Left lobe of liver (tissue), 2 donors: ENCODE measurements around the gene SYNE2. TPM values are rescaled to one million over a fixed set of nuclear protein-coding genes. Genes with fewer than 3 reads are reported as not detected.

Source experiments
- ATAC-seq: fragments of 200-7000 bp; cut with Tn5 transposase; one replicate; pipeline ENCODE4 v1.9.1; 2020; ENCODE audit warnings: mild to moderate bottlenecking, moderate library complexity
- DNase-seq: peaks from one replicate; pipeline ENCODE4 v3.0.0-alpha.2; 2020; ENCODE audit warnings: low spot score
- total RNA-seq: library from RNA; stranded (reverse); gene quantifications from one replicate; pipeline ENCODE4 v1.2.1, GENCODE V29; 2021
- donor health status: DM: no; HTN: no; CAD: no; lungs with moderate emphysema.
- donor health status: DM: no; HTN: yes; CAD: no.

SYNE2 gene
- total RNA-seq, 1 donor from 2014 or later, result 46.8 TPM

DNA sequence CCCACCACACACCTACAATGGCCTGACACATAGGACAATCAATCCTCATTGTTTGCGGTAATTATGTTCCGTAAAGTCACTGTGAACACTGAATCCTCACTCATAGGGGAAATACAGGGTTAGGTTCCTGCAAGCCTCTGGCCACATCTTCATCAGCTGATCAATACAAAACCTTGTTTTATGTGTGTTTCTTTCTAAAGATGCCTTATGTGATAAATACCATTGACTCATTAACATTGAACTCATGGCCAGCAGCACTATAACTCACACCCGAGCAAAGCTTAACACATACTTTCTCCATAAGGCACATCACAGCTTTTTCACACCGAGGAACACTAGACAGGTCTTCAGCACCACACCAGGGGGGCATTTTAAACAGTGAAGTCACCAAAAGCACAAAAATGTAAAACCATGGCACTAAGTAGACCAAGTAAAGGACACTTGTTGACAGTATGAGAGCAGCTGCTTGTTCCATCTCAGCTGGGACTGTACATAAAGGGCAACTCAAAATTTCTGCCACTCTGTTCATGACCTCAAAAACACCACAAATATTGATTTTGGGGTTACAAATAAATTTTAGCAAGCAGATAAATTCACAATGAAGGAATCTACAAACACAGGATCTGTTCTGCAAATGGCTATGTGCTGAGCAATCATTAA, 380.9 kb downstream of the SYNE2 start:
- DNase-seq, result peak; percentile 7
- ATAC-seq, result no peak

DNA sequence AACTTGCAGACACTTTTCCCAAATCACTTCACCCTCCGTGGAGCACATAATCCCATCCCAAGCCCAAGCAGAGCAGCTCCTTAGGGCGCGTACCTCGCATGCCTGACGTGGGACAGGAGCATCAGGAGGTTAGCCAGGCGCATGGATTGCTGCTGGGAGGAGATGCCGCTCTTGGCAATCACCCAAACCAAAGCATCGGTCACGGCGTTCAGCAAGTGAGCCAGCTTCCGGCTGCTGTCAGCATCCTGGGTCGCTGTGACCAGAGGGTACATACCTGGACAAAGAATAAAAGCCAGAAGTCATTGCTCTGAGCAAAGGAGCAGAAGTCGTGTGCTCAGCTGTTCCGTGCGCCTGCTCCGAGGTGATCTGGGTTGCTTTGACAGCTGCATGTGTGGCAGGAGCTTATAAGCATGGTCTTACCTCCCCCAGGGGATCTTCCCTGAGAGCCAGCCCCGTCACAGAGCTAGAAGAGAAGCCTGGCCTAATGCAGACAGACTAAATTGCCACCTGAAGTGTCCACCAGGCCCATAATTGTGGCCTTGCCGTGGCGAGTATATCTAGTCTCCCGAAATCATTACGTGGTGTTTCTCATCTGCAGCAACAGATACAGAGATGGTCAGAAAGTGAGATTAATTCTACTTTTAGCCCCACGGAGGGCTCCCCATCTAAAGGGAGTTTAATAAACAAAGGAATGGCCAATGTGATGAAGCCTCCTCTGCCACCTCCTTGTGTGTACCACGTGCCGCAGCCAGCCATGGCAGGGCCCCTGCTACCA, 382.3 kb downstream of the SYNE2 start:
- DNase-seq (peak; percentile 19), ATAC-seq (peak; percentile 29)

DNA sequence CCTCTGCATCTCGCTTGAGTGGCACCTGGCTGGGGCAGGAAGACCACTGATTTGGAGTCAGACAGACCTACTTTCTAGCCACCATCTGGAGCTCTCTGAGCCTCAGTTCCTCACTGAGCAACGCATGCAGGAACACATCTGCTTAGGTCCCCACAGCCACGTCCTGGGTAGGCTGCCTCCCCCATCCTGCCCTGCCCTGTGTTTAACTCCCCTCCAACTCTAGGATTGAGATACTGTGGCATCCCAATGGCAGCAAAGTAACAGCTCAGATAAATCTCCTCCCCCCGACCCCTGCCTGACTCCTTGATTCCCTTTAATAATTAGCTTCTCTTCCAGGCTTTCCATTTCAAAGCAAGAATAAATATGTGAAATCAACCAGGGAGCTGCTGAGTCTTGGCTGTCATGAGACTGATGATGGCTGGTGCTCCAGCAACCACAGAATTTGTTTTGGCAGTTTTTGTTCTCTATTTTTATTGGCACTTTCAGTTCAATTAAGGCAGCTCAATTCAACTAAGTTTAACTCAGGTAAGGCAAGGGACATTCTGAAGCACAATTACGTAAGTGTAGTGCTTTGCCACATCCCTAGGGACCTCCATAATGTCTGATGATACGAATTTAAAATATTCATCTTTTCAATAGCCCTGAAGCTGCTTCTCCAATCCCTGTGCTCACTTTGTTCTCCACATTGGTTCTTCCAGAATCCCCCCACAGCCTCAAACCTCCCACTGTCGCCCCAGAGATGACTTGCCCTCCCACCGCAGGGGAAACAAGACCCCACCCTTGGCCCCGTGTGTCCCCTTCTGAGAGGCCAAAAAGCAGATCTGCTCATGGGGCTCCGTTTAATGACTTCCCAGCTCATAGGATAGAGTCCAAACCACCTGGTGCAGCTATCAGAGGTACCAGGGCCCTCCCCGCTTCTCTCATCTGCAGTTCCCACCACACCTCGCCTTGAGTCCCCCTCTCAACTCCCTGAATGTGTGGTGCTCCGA, 383.1 kb downstream of the SYNE2 start:
- DNase-seq (peak; percentile 26), ATAC-seq (no peak)

- no peak for ATAC-seq
- DNase-seq, result no peak
Measured at GRCh38 chr14:64238049-64238448, 385.2 kb downstream of the SYNE2 start.

- ATAC-seq (no peak), DNase-seq (no peak)
Measured at GRCh38 chr14:64238631-64239030, 385.8 kb downstream of the SYNE2 start.

DNA sequence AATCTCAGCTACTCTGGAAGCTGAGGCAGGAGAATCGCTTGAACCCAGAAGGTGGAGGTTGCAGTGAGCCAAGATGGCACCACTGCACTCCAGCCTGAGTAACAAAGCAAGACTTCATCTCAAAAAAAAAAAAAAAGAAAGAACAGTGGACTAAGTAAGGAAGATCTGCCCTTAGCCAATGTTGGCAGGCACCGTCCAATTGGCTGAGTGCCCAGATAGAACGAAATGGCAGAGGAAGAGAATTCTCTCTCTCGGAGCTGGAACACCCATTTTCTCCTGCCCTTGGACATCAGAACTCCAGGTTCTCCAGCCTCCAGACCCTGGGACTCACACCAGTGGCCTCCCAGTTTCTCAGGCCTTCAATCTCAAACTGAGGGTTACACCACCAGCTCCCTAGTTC, 391.5 kb downstream of the SYNE2 start:
- ATAC-seq, result peak; percentile 83
- peak; percentile 63 for DNase-seq

- DNase-seq, result no peak
- ATAC-seq, result no peak
Measured at GRCh38 chr14:64245491-64245890, 392.7 kb downstream of the SYNE2 start.

GRCh38 chr14:64246688-64247087, 393.9 kb downstream of the SYNE2 start:
- ATAC-seq (no peak), DNase-seq (no peak)

- DNase-seq (no peak), ATAC-seq (no peak)
Measured at GRCh38 chr14:64247195-64247594, 394.4 kb downstream of the SYNE2 start.

- ATAC-seq (no peak), DNase-seq (no peak)
Measured at GRCh38 chr14:64248689-64249088, 395.9 kb downstream of the SYNE2 start.

- no peak for DNase-seq
- ATAC-seq, result no peak
Measured at GRCh38 chr14:64249363-64249762, 396.6 kb downstream of the SYNE2 start.

DNA sequence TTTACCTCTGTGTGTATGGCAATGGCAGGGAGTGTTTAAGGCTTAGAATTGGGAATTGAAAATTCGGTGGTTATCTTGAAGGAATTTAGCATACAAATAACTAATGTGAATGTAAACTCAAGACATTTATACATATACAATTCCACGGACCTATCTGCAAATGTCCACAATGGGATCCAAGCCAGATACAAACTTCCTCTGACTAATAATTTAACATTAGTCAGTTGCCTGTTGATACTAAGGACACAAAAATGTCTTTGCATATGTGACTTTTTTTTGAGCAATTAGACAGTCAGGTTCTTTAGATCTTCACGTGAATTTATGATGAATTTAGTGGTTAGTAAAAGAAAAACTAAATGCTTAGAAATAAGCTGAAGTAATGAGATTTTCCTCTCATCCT, 400.9 kb downstream of the SYNE2 start:
- ATAC-seq (no peak), DNase-seq (no peak)

DNA sequence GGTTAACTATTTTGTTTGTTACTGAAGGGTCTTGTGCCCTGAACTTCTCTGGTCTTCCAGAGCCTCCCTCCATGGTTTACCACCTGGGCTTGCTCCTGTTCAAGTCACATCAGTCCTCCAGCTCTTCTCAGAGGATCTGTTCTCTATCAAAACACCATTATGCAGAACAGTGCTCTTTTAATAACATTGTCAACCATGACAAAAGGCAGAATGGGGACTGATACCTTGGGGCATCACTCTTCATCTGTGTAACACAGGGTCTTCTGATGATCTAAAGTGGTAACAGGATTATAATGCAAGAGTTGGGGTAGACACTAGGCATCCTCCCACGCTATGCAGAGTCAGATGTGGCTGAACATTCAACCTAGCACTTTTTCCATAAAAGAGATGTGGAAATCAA, 403.0 kb downstream of the SYNE2 start:
- ATAC-seq (no peak), DNase-seq (no peak)

- no peak for ATAC-seq
Measured at GRCh38 chr14:64260418-64260817, 407.6 kb downstream of the SYNE2 start.

GRCh38 chr14:64265222-64265621, 412.4 kb downstream of the SYNE2 start:
- no peak for DNase-seq
- ATAC-seq, result no peak

More at GRCh38 chr14:64260418-64260817, 407.6 kb downstream of the SYNE2 start:
- DNase-seq, result no peak

DNA sequence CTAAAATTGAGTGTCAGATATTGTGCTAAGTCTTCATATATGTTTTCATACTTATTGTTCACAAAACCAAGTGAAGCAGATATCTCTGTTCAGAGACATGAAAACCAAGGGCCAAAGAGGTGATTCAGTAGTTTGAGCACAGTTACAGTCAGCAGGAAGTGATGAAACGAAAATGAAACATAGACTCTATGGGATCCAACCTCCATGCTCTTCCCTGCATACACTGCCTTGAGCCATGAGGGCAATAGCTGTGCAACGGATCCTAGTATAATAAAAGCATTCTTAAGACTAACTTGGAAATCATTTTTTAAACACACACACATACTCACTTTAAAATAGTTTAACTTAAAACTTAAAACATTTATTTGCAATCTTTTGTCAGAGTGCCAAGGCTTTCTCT, 413.4 kb downstream of the SYNE2 start:
- DNase-seq (no peak), ATAC-seq (no peak)

- ATAC-seq (no peak), DNase-seq (no peak)
Measured at GRCh38 chr14:64272019-64272418, 419.2 kb downstream of the SYNE2 start.
